ENCODE data around the gene ZNF544. TPM values are rescaled to one million over a fixed set of nuclear protein-coding genes. Genes with fewer than 3 reads are reported as not detected.
A peak's percentile ranks its signal among the peaks of the same experiment; 100 is the strongest.

Gene ZNF544
- total and polyA plus RNA-seq, 2 donors from 2014 or later: 19.4 to 39.3 TPM

- H3K9ac ChIP-seq (ENCODE audit: low read length in 3 of 3): peak within 1 kb of the TSS; percentile 70 to 88 (median 87)
- peak within 1 kb of the TSS; percentile 88 to 97 for H3K27ac ChIP-seq (ENCODE audit: low read depth in 2 of 2, low read length in 2 of 2)
- DNase-seq: peak; percentile 96 to 99 (median 98)
- H3K36me3 ChIP-seq (ENCODE audit: control insufficient read depth in 2 of 3, insufficient read depth in 3 of 3, low read length in 3 of 3): peaks cover 6 to 11% (median 7%) of the 10 kb centered on the region in 3 donors
- FAIRE-seq: peak; percentile 83
- intact Hi-C loops (cut with DNase I): no loop called here
- peak within 1 kb of the TSS; percentile 80 to 97 (median 94) for H3K4me3 ChIP-seq (ENCODE audit: low read length in 3 of 3)
- peaks cover 0 to 10% (median 0%) of the 10 kb centered on the region in 3 donors for H3K4me1 ChIP-seq (ENCODE audit: control insufficient read depth in 2 of 3, insufficient read depth in 2 of 3, low read depth in 1 of 3, low read length in 3 of 3)
- TF ChIP-seq CTCF (IDR thresholded peaks at IDR 0.05; ENCODE audit: borderline replicate concordance, extremely low read depth, insufficient read depth): peak; percentile 17
- H3K27me3 ChIP-seq (ENCODE audit: control insufficient read depth, insufficient read depth, low read length): no peaks in the 10 kb centered on the region
- no peaks in the 10 kb centered on the region for H3K9me3 ChIP-seq (ENCODE audit: control insufficient read depth in 2 of 3, insufficient read depth in 1 of 3, low read length in 3 of 3)
Measured at GRCh38 chr19:58305065-58305931, 76.6 kb downstream of the ZNF544 start, which contains the start of gene ERVK3-1. TSS of gene ERVK3-1 (plus strand) at chr19:58305377. CDS start at chr19:58312169, 6,792 bp downstream.

GRCh38 chr19:58305932-58306323 is 77.2 kb downstream of the ZNF544 start:
- Histone ChIP-seq H3K27me3 (ENCODE audit: control insufficient read depth, insufficient read depth, low read length) (no peaks in the 10 kb centered on the region), H3K4me1 (ENCODE audit: control insufficient read depth in 2 of 3, insufficient read depth in 2 of 3, low read depth in 1 of 3, low read length in 3 of 3) (peaks cover 0 to 10% (median 0%) of the 10 kb centered on the region in 3 donors), H3K27ac (ENCODE audit: low read depth in 2 of 2, low read length in 2 of 2) (peak overlapping the region in 1 of 2 donors; percentile 88), H3K9me3 (ENCODE audit: control insufficient read depth in 2 of 3, insufficient read depth in 1 of 3, low read length in 3 of 3) (no peaks in the 10 kb centered on the region), H3K9ac (ENCODE audit: low read length in 3 of 3) (peak overlapping the region; percentile 70 to 88 (median 87)), H3K36me3 (ENCODE audit: control insufficient read depth in 2 of 3, insufficient read depth in 3 of 3, low read length in 3 of 3) (peaks cover 2 to 8% (median 3%) of the 10 kb centered on the region in 3 donors), H3K4me3 (ENCODE audit: low read length in 3 of 3) (peak overlapping the region; percentile 80 to 97 (median 94))
- FAIRE-seq (no peak), DNase-seq (peak in 1 of 5 donors; percentile 14)
- intact Hi-C loops (cut with DNase I): no loop called here
- TF ChIP-seq CTCF (IDR thresholded peaks at IDR 0.05; ENCODE audit: borderline replicate concordance, extremely low read depth, insufficient read depth): no peak

GRCh38 chr19:58307736-58308135 is 79.0 kb downstream of the ZNF544 start:
- Histone ChIP-seq H3K4me1 (ENCODE audit: control insufficient read depth in 2 of 3, insufficient read depth in 2 of 3, low read depth in 1 of 3, low read length in 3 of 3) (peaks cover 0 to 10% (median 0%) of the 10 kb centered on the region in 3 donors), H3K27ac (ENCODE audit: low read depth in 2 of 2, low read length in 2 of 2) (no peak overlapping the region), H3K36me3 (ENCODE audit: control insufficient read depth in 2 of 3, insufficient read depth in 3 of 3, low read length in 3 of 3) (peaks cover 5 to 17% (median 10%) of the 10 kb centered on the region in 3 donors), H3K27me3 (ENCODE audit: control insufficient read depth, insufficient read depth, low read length) (no peaks in the 10 kb centered on the region), H3K9me3 (ENCODE audit: control insufficient read depth in 2 of 3, insufficient read depth in 1 of 3, low read length in 3 of 3) (no peaks in the 10 kb centered on the region), H3K4me3 (ENCODE audit: low read length in 3 of 3) (no peak overlapping the region), H3K9ac (ENCODE audit: low read length in 3 of 3) (no peak overlapping the region)
- intact Hi-C loops (cut with DNase I): no loop called here
- DNase-seq (no peak), FAIRE-seq (no peak)
- no peak for TF ChIP-seq CTCF (IDR thresholded peaks at IDR 0.05; ENCODE audit: borderline replicate concordance, extremely low read depth, insufficient read depth)
